Stomach (tissue), 9 donors: ENCODE measurements around the gene LIMS2. TPM values are rescaled to one million over a fixed set of nuclear protein-coding genes. Genes with fewer than 3 reads are reported as not detected.

Experiments
- DNase-seq, 2 donors: peaks; one replicate each; pipeline versions ENCODE4 v3.0.0 to v3.0.0-alpha.2; 2013 to 2019
- H3K27ac ChIP-seq, 5 donors: fragments of 200-600 bp in 4 of 5; sonication (generic) in 4 of 5; one replicate each; pipeline ENCODE4 v1.5.1; 2013 to 2019; ENCODE audit warnings: mild to moderate bottlenecking in 1 of 5, moderate library complexity in 1 of 5
- H3K27me3 ChIP-seq, 3 donors: fragments of 200-600 bp; sonication (generic); one replicate each; pipeline ENCODE4 v1.5.1; 2017 to 2019; ENCODE audit warnings: mixed run types in 1 of 3
- H3K36me3 ChIP-seq, 4 donors: fragments of 200-600 bp; sonication (generic); 1 replicate in 3 of 4; 2 replicates in 1 of 4; pipeline ENCODE4 v1.5.1; 2016 to 2019
- H3K4me1 ChIP-seq, 4 donors: fragments of 200-600 bp; sonication (generic); one replicate each; pipeline ENCODE4 v1.5.1; 2016 to 2019
- H3K4me3 ChIP-seq, 4 donors: fragments of 200-600 bp; sonication (generic) in 3 of 4; one replicate each; pipeline ENCODE4 v1.5.1; 2016 to 2019; ENCODE audit warnings: mild to moderate bottlenecking in 1 of 4
- H3K9me3 ChIP-seq, 4 donors: fragments of 200-600 bp; sonication (generic); one replicate each; pipeline ENCODE4 v1.5.1; 2016 to 2019
- CTCF ChIP-seq, 7 experiments: fragments of 450-650 bp in 4 of 7; fragments of 200-600 bp in 3 of 7; sonication (generic) in 3 of 7; IDR thresholded peaks; one replicate each; pipeline ENCODE4 v1.5.1; 2016 to 2019; ENCODE audit warnings: antibody characterized with exemption in 7 of 7, control low read depth in 2 of 7, mild to moderate bottlenecking in 1 of 7
- EP300 ChIP-seq: sonication (generic); formaldehyde crosslinking; IDR thresholded peaks from one replicate; pipeline ENCODE4 v1.6.1; 2017; ENCODE audit warnings: antibody characterized with exemption
- POLR2A ChIP-seq, 4 donors: fragments of 450-650 bp; IDR thresholded peaks; one replicate each; pipeline ENCODE4 v1.6.1; 2016; ENCODE audit warnings: antibody characterized with exemption in 4 of 4, control low read depth in 2 of 4, mild to moderate bottlenecking in 1 of 4, moderate library complexity in 1 of 4
- POLR2AphosphoS5 ChIP-seq, 3 donors: sonication (generic); formaldehyde crosslinking; IDR thresholded peaks; one replicate each; pipeline ENCODE4 v1.6.1; 2016; ENCODE audit warnings: antibody characterized with exemption in 3 of 3
- WGBS, 5 donors: extraction: QIAGEN DNeasy Blood & Tissue Kit in 3 of 5; methylation state at CpG; one replicate each; pipeline versions ENCODE4 v1.1.5 to v1.1.7; 2013 to 2018; 5-methylcytosine and 5-hydroxymethylcytosine counted together
- intact Hi-C: fragments of 100-400 bp; cut with DNase I; formaldehyde crosslinking; loops from one replicate; pipeline ENCODE4 v1.15.1; 2023; ENCODE audit warnings: low total_unique reads
- polyA plus RNA-seq, 3 donors: library from polyadenylated mRNA; stranded (reverse); fragments of 200-250 nt; gene quantifications; one replicate each; pipeline ENCODE4 v1.2.3, GENCODE V29; 2013
- total RNA-seq, 5 donors: library from RNA; depleted of rRNA; stranded (reverse); fragments of >200 nt; gene quantifications; one replicate each; pipeline versions ENCODE4 v1.1.0 to v1.2.3, GENCODE V29; 2014 to 2016
- donor health status: healthy with polysubstance abuse.
- donor health status: Bipolar disorder and iron deficiency.
- donor health status: healthy.

Gene LIMS2
- total and polyA plus RNA-seq, 8 donors, result 30.3 to 94.1 (median 59.5) TPM

- intact Hi-C loops, result no loop called here
- H3K9me3 ChIP-seq, result no peaks in the 10 kb centered on the region
- peak overlapping the region in 4 of 5 donors; percentile 53 to 90 (median 68) for H3K27ac ChIP-seq
- H3K27me3 ChIP-seq, result peaks cover 0 to 3% (median 0%) of the 10 kb centered on the region in 3 donors
- peaks cover 13 to 95% (median 51%) of the 10 kb centered on the region in 4 donors for H3K4me1 ChIP-seq
- TF ChIP-seq POLR2AphosphoS5 (IDR thresholded peaks at IDR 0.05), result no peak
- no peak for TF ChIP-seq POLR2A (IDR thresholded peaks at IDR 0.05)
- TF ChIP-seq EP300, result no peak
- no peak for TF ChIP-seq CTCF (IDR thresholded peaks at IDR 0.05)
- 64 to 69% (median 69%) methylated on average over 18 to 24 of the region's 24 CpGs for WGBS, 5 donors
- H3K4me3 ChIP-seq, result no peak overlapping the region
- DNase-seq, result no peak
- peaks cover 0 to 12% (median 0%) of the 10 kb centered on the region in 4 donors for H3K36me3 ChIP-seq
These were observed 28.7 kb downstream of the LIMS2 start for GRCh38 chr2:127646487-127647241.

- DNase-seq, result no peak
- 57 to 70% (median 61%) methylated on average over 31 to 37 of the region's 37 CpGs for WGBS, 5 donors
- Histone ChIP-seq H3K4me1 (peaks cover 7 to 85% (median 47%) of the 10 kb centered on the region in 4 donors), H3K4me3 (no peak within 1 kb of the TSS), H3K27me3 (peaks cover 0 to 3% (median 0%) of the 10 kb centered on the region in 3 donors), H3K27ac (peak within 1 kb of the TSS in 4 of 5 donors; percentile 53 to 90 (median 68)), H3K36me3 (peaks cover 0 to 15% (median 5%) of the 10 kb centered on the region in 4 donors), H3K9me3 (no peaks in the 10 kb centered on the region)
- TF ChIP-seq POLR2AphosphoS5 (IDR thresholded peaks at IDR 0.05) (no peak), EP300 (no peak), CTCF (IDR thresholded peaks at IDR 0.05) (no peak), POLR2A (IDR thresholded peaks at IDR 0.05) (no peak)
- intact Hi-C loops, result no loop called here
These were observed 29.7 kb downstream of the LIMS2 start, which contains the start of gene GPR17 for GRCh38 chr2:127645395-127646291. TSS of gene GPR17 (plus strand) at chr2:127646153. CDS start at chr2:127650736, 4,583 bp downstream.

- peak overlapping the region in 2 of 5 donors; percentile 76 to 90 for H3K27ac ChIP-seq
These were observed 30.3 kb downstream of the LIMS2 start for GRCh38 chr2:127645026-127645394.

More at GRCh38 chr2:127645026-127645394, 30.3 kb downstream of the LIMS2 start:
- intact Hi-C loops, result no loop called here
- no peak for DNase-seq
- no peaks in the 10 kb centered on the region for H3K9me3 ChIP-seq
- peaks cover 0 to 3% (median 0%) of the 10 kb centered on the region in 3 donors for H3K27me3 ChIP-seq
- no peak overlapping the region for H3K4me3 ChIP-seq
- 64 to 78% (median 70%) methylated on average over 1 of the region's 1 CpG for WGBS, 5 donors
- TF ChIP-seq CTCF (IDR thresholded peaks at IDR 0.05) (no peak), POLR2AphosphoS5 (IDR thresholded peaks at IDR 0.05) (no peak), EP300 (no peak), POLR2A (IDR thresholded peaks at IDR 0.05) (no peak)
- peaks cover 0 to 22% (median 8%) of the 10 kb centered on the region in 4 donors for H3K36me3 ChIP-seq
- peaks cover 7 to 78% (median 42%) of the 10 kb centered on the region in 4 donors for H3K4me1 ChIP-seq
